ENCODE data around the gene EDEM1.

The EDEM1 gene

DNA sequence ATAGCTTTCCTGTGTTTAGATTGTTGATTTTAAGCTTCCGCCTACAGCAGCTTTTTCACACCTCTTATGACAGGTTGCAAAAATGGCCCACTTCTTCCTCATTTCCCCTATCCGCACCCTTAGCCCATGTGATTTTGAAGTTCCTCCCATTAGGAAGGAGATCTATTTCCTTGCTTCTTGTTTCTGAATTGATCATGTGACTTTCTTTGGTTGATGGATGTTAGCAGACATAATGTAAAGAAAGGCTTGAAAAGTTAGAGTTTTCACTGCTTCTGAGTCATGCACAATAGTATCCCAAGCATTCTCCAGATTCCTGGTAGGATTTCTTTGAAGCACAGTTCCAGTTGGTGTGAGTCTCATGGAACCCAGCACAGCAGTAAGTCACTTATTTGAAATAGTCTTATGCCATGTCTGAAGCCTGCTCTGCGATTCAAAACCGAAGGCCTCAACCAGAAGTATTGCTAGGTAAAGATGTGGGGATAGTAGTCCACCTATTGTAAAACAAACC lies 76.6 kb downstream of the EDEM1 start:
- TF ChIP-seq, protein P1, sequence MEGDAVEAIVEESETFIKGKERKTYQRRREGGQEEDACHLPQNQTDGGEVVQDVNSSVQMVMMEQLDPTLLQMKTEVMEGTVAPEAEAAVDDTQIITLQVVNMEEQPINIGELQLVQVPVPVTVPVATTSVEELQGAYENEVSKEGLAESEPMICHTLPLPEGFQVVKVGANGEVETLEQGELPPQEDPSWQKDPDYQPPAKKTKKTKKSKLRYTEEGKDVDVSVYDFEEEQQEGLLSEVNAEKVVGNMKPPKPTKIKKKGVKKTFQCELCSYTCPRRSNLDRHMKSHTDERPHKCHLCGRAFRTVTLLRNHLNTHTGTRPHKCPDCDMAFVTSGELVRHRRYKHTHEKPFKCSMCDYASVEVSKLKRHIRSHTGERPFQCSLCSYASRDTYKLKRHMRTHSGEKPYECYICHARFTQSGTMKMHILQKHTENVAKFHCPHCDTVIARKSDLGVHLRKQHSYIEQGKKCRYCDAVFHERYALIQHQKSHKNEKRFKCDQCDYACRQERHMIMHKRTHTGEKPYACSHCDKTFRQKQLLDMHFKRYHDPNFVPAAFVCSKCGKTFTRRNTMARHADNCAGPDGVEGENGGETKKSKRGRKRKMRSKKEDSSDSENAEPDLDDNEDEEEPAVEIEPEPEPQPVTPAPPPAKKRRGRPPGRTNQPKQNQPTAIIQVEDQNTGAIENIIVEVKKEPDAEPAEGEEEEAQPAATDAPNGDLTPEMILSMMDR (IDR thresholded peaks at IDR 0.05; ENCODE audit: insufficient read depth, low read depth, low read length, missing control alignments): no peak
- H3K4me3 ChIP-seq (ENCODE audit: low read depth, low read length): no peak overlapping the region
- DNase-seq (ENCODE audit: low read depth): no peak

DNA sequence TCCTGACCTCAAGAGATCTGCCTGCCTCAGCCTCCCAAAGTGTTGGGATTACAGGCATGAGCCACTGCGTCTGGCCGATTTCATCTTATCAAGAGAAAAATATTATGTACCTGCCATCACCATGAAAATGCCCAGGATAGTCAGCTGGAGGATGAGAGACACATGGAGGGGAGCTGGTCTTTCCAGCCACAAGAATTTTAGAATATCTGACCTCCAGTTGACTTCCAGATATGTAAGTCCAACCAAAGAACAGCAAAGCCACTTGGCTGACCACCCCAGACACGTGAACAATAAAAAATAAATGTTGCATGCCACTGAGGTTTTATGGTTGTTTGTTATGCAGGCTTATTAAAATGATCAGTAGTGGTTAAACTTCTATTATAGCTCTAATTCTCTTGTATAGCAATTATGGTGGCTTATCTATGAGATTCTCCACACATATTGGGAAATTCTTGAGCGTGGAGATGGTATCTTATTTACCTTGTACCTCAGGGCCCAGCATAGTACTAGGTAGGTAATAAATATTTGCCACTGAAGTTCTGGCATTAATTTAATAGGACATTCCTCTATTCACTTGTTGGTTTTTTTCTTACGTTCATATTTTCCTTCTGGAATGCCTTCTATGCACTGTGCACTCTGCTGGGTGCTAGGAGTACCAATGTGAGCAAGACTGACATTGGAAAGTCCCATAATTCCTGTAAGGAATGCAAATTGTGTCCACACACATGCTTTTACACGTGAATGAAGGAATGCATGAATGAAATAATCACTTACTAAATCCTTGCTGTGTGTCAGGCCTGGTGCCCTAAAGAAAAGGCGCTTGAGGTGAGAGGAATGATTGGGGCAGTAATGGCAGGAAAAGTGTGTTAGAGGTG lies 77.6 kb downstream of the EDEM1 start:
- DNase-seq (ENCODE audit: low read depth): no peak
- TF ChIP-seq, protein P1 (IDR thresholded peaks at IDR 0.05; ENCODE audit: insufficient read depth, low read depth, low read length, missing control alignments): no peak

DNA sequence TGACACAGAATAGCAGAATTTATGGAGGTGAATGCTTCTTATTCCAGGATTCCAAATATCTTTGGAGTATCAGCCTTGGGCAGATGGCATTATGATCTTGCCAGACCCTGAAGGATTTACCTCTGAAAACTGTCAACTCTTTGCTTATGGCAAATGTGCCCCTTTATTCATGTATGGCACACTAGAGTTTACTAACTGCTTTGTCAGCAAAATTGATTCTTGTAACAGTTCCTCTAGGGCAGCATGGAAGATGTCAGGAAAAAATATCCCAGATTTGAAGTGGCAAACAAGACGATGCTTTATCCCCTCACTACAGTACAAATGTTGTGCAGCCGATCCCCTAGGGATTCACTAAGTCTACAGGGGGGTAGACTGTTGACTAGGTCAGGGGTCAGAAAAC lies 79.7 kb downstream of the EDEM1 start:
- DNase-seq (ENCODE audit: low read depth): no peak
- TF ChIP-seq, protein P1 (IDR thresholded peaks at IDR 0.05; ENCODE audit: insufficient read depth, low read depth, low read length, missing control alignments): no peak
- H3K4me3 ChIP-seq (ENCODE audit: low read depth, low read length): no peak overlapping the region

More for the DNA sequence above, 77.6 kb downstream of the EDEM1 start:
- no peak overlapping the region for H3K4me3 ChIP-seq (ENCODE audit: low read depth, low read length)

DNA sequence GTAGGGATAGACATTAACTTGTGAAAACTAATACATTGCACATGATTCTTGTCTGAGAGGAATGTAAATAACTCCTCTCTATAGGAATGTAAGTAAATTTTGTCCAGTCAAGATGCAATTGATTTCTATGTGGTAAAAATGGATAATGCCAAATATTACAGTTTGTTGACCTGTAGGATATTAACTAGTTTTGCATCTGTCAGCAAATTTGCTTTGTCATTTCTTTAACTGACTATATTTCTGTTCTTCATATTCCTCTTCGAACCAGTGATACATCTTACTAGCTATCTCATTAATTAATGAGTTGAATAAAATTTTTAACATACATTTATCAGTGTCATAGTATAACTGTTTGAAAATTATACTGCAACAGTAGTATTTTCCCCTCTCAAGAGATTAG lies 80.4 kb downstream of the EDEM1 start:
- H3K4me3 ChIP-seq (ENCODE audit: low read depth, low read length): no peak overlapping the region
- TF ChIP-seq, protein P1 (IDR thresholded peaks at IDR 0.05; ENCODE audit: insufficient read depth, low read depth, low read length, missing control alignments): no peak

More for the DNA sequence above, 80.4 kb downstream of the EDEM1 start:
- DNase-seq (ENCODE audit: low read depth): no peak
